ENCODE data around the gene GRAMD1A.

GRCh38 chr19:35063940-35064818 lies 64.1 kb downstream of the GRAMD1A start:
- no peak for TF ChIP-seq EZH2 (IDR thresholded peaks at IDR 0.05)
- TF ChIP-seq POLR2AphosphoS5 (IDR thresholded peaks at IDR 0.05; ENCODE audit: borderline replicate concordance, low read depth, low read length) = no peak
